Measurements from ENCODE around the gene ARVCF. TPM values are rescaled to one million over a fixed set of nuclear protein-coding genes. Genes with fewer than 3 reads are reported as not detected.

ARVCF gene
- total and polyA plus RNA-seq, 9 of the 15 experiments (the other 6 are each of a cell fraction or from before 2014, with no cell fraction given): 0.03 to 97.4 (median 15.6) TPM

- TF ChIP-seq, protein P1, sequence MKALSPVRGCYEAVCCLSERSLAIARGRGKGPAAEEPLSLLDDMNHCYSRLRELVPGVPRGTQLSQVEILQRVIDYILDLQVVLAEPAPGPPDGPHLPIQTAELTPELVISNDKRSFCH (CRISPR knock-in tag; IDR thresholded peaks at IDR 0.05): no peak
- TF ChIP-seq, protein P1 (tag; IDR thresholded peaks at IDR 0.05): peak; percentile 73
- TF ChIP-seq, protein P2, sequence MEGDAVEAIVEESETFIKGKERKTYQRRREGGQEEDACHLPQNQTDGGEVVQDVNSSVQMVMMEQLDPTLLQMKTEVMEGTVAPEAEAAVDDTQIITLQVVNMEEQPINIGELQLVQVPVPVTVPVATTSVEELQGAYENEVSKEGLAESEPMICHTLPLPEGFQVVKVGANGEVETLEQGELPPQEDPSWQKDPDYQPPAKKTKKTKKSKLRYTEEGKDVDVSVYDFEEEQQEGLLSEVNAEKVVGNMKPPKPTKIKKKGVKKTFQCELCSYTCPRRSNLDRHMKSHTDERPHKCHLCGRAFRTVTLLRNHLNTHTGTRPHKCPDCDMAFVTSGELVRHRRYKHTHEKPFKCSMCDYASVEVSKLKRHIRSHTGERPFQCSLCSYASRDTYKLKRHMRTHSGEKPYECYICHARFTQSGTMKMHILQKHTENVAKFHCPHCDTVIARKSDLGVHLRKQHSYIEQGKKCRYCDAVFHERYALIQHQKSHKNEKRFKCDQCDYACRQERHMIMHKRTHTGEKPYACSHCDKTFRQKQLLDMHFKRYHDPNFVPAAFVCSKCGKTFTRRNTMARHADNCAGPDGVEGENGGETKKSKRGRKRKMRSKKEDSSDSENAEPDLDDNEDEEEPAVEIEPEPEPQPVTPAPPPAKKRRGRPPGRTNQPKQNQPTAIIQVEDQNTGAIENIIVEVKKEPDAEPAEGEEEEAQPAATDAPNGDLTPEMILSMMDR (IDR thresholded peaks at IDR 0.05 in 2 of 3, conservative IDR thresholded peaks at IDR 0.05 in 1 of 3; ENCODE audit: insufficient read depth in 2 of 3, low read depth in 1 of 3, low read length in 3 of 3): no peak
- TF ChIP-seq ELF4 (CRISPR knock-in tag; IDR thresholded peaks at IDR 0.05) (no peak), ETV6 (IDR thresholded peaks at IDR 0.05; ENCODE audit: borderline replicate concordance in 1 of 2, low read depth in 2 of 2, low read length in 1 of 2) (no peak), ETV6 (CRISPR knock-in tag; IDR thresholded peaks at IDR 0.05; ENCODE audit: borderline replicate concordance) (no peak), NBN (IDR thresholded peaks at IDR 0.05; ENCODE audit: low read depth) (no peak), LCOR (CRISPR knock-in tag; IDR thresholded peaks at IDR 0.05) (no peak), E2F3 (CRISPR knock-in tag; IDR thresholded peaks at IDR 0.05) (peak; percentile 60; the same call in 1 of the 2 replicates), THAP12 (CRISPR knock-in tag; IDR thresholded peaks at IDR 0.05) (peak; percentile 79), TCF7 (IDR thresholded peaks at IDR 0.05; ENCODE audit: borderline replicate concordance) (0 out of 2 replicates have a peak, but pooled peaks have one; percentile 50), MBD2 (IDR thresholded peaks at IDR 0.05; ENCODE audit: borderline replicate concordance, low read depth) (peak; percentile 4; the same call in 1 of the 2 replicates), HMGN3 (IDR thresholded peaks at IDR 0.05; ENCODE audit: borderline replicate concordance, extremely low read depth, insufficient read length, low read depth, low read length) (peak; percentile 56), ZNF316 (IDR thresholded peaks at IDR 0.05) (no peak), MYC (IDR thresholded peaks at IDR 0.05; ENCODE audit: low read depth, low read length) (no peak), MYC (CRISPR knock-in tag; IDR thresholded peaks at IDR 0.05; ENCODE audit: borderline replicate concordance, low read depth) (peak; percentile 84; the same call in 1 of the 2 replicates)
- TF ChIP-seq, protein P3, sequence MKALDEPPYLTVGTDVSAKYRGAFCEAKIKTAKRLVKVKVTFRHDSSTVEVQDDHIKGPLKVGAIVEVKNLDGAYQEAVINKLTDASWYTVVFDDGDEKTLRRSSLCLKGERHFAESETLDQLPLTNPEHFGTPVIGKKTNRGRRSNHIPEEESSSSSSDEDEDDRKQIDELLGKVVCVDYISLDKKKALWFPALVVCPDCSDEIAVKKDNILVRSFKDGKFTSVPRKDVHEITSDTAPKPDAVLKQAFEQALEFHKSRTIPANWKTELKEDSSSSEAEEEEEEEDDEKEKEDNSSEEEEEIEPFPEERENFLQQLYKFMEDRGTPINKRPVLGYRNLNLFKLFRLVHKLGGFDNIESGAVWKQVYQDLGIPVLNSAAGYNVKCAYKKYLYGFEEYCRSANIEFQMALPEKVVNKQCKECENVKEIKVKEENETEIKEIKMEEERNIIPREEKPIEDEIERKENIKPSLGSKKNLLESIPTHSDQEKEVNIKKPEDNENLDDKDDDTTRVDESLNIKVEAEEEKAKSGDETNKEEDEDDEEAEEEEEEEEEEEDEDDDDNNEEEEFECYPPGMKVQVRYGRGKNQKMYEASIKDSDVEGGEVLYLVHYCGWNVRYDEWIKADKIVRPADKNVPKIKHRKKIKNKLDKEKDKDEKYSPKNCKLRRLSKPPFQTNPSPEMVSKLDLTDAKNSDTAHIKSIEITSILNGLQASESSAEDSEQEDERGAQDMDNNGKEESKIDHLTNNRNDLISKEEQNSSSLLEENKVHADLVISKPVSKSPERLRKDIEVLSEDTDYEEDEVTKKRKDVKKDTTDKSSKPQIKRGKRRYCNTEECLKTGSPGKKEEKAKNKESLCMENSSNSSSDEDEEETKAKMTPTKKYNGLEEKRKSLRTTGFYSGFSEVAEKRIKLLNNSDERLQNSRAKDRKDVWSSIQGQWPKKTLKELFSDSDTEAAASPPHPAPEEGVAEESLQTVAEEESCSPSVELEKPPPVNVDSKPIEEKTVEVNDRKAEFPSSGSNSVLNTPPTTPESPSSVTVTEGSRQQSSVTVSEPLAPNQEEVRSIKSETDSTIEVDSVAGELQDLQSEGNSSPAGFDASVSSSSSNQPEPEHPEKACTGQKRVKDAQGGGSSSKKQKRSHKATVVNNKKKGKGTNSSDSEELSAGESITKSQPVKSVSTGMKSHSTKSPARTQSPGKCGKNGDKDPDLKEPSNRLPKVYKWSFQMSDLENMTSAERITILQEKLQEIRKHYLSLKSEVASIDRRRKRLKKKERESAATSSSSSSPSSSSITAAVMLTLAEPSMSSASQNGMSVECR (CRISPR knock-in tag; IDR thresholded peaks at IDR 0.05): no peak
Measured at GRCh38 chr22:19959587-19960490, 56.8 kb downstream of the ARVCF start (continued).

Data from K562 (cell line).